Upper lobe of right lung (tissue), 1 donor: ENCODE results near the gene ANKRD34B. TPM values are rescaled to one million over a fixed set of nuclear protein-coding genes. Genes with fewer than 3 reads are reported as not detected.

Experiments
- total RNA-seq: library from RNA; stranded (reverse); fragmentation: NEBNext Ultra II Directional; extraction: Animal tissue kit (Norgen Biotek cat#: 25700); gene quantifications from one replicate; pipeline ENCODE4 v1.2.1, GENCODE V29; 2021
- donor health status: DM: no; HTN: yes; CAD: no; lungs with severe emphysema.

The ANKRD34B gene
- total RNA-seq, 1 donor from 2014 or later, result 0.35 TPM

Other genes starting within 250 kb of the ANKRD34B start
- 60.6 TPM for gene ZFYVE16, start 162.2 kb downstream of the ANKRD34B start, total RNA-seq
- 3.4 TPM for gene FAM151B, start 82.2 kb downstream of the ANKRD34B start, total RNA-seq
- gene MSH3, start 84.4 kb upstream of the ANKRD34B start, total RNA-seq, result 13.7 TPM
- 9.0 TPM for gene DHFR, start 84.7 kb upstream of the ANKRD34B start, total RNA-seq